B cell (primary cell): ENCODE data around the gene SLC2A2. TPM values are rescaled to one million over a fixed set of nuclear protein-coding genes. Genes with fewer than 3 reads are reported as not detected.

Experiments used
- ATAC-seq: fragments of 200-7000 bp; cut with Tn5 transposase; one replicate; pipeline ENCODE4 v1.10.0; 2021; ENCODE audit warnings: low read depth, mild to moderate bottlenecking, moderate number of reproducible peaks, moderate library complexity
- CTCF ChIA-PET: fragments of 350-600 bp; sonication (Branson Sonifier 250); formaldehyde crosslinking; loops from one replicate; lab custom pipeline; 2021; ENCODE audit warnings: antibody characterized with exemption, inconsistent platforms; lab: Charles Lee
- POLR2A ChIA-PET: fragments of 350-600 bp; sonication (Branson Sonifier 250); formaldehyde crosslinking; loops from one replicate; lab custom pipeline; 2021; ENCODE audit warnings: antibody characterized with exemption; lab: Charles Lee
- DNase-seq: peaks from one replicate; pipeline ENCODE4 v3.0.0; 2013
- H2AFZ ChIP-seq: 2 replicates; pipeline ENCODE4 v1.6.1; 2012; ENCODE audit warnings: mild to moderate bottlenecking, low read depth, low read length; ENCODE audit not compliant: insufficient read depth, poor library complexity, severe bottlenecking
- H3K27ac ChIP-seq, 2 donors: 1 replicate in 1 of 2; 2 replicates in 1 of 2; pipeline ENCODE4 v1.5.1; 2012 to 2013; ENCODE audit warnings: low read length in 2 of 2, mild to moderate bottlenecking in 2 of 2, moderate library complexity in 1 of 2
- H3K27me3 ChIP-seq, 4 experiments: fragments of 200-600 bp in 1 of 4; sonication (generic) in 1 of 4; replicated peaks in 1 of 4; 1 replicate in 2 of 4; 2 replicates in 2 of 4; pipeline versions ENCODE4 v1.6.1 to v1.7.0; 2013 to 2016; ENCODE audit warnings: low read length in 3 of 4, mild to moderate bottlenecking in 2 of 4, mixed read lengths in 1 of 4, moderate library complexity in 1 of 4; ENCODE audit not compliant: insufficient read depth in 4 of 4, control insufficient read depth in 3 of 4; ENCODE audit errors: control extremely low read depth in 1 of 4
- H3K36me3 ChIP-seq, 2 experiments: replicated peaks in 1 of 2; 1 replicate in 1 of 2; 2 replicates in 1 of 2; pipeline versions ENCODE4 v1.6.1 to v1.7.1; 2013; ENCODE audit warnings: low read length in 1 of 2; ENCODE audit not compliant: insufficient read depth in 2 of 2, control insufficient read depth in 1 of 2; ENCODE audit errors: control extremely low read depth in 1 of 2, extremely low read depth in 1 of 2
- H3K4me1 ChIP-seq, 2 donors: fragments of 200-600 bp in 1 of 2; sonication (generic) in 1 of 2; 1 replicate in 1 of 2; 2 replicates in 1 of 2; pipeline versions ENCODE4 v1.5.1 to v1.6.1; 2013 to 2017; ENCODE audit warnings: low read length in 2 of 2; ENCODE audit not compliant: control insufficient read depth in 2 of 2, insufficient read depth in 2 of 2
- H3K4me2 ChIP-seq: replicated peaks from 2 replicates; pipeline ENCODE3; 2012; ENCODE audit warnings: mild to moderate bottlenecking, low read depth, low read length; ENCODE audit not compliant: poor library complexity, severe bottlenecking
- H3K4me3 ChIP-seq, 5 experiments: fragments of 200-600 bp in 1 of 5; sonication (generic) in 1 of 5; 1 replicate in 3 of 5; 2 replicates in 2 of 5; pipeline versions ENCODE4 v1.5.1 to v1.7.0; 2011 to 2016; ENCODE audit warnings: low read length in 4 of 5, mild to moderate bottlenecking in 4 of 5, low read depth in 2 of 5, control low read depth in 1 of 5, moderate library complexity in 1 of 5; ENCODE audit not compliant: insufficient read depth in 1 of 5; ENCODE audit errors: control extremely low read depth in 1 of 5, extremely low read depth in 1 of 5
- H3K79me2 ChIP-seq: fragments of 200-600 bp; sonication (generic); one replicate; pipeline ENCODE4 v1.6.0; 2016; ENCODE audit warnings: low read length; ENCODE audit not compliant: control insufficient read depth, insufficient read depth
- H3K9ac ChIP-seq: fragments of 200-600 bp; sonication (generic); 2 replicates; pipeline ENCODE4 v1.6.1; 2017; ENCODE audit warnings: mild to moderate bottlenecking, low read length, moderate library complexity
- H3K9me3 ChIP-seq, 3 donors: one replicate each; pipeline versions ENCODE4 v1.6.1 to v1.7.1; 2013; ENCODE audit warnings: low read length in 2 of 3; ENCODE audit not compliant: control insufficient read depth in 2 of 3, insufficient read depth in 1 of 3; ENCODE audit errors: control extremely low read depth in 1 of 3
- H4K20me1 ChIP-seq: 2 replicates; pipeline ENCODE4 v1.6.0; 2012; ENCODE audit warnings: mild to moderate bottlenecking, low read length; ENCODE audit not compliant: insufficient read depth, control insufficient read depth, poor library complexity, severe bottlenecking
- H3K27ac Mint-ChIP-seq: one replicate; pipeline ENCODE4 v1.8.0; 2021; ENCODE audit warnings: mixed read lengths
- H3K27me3 Mint-ChIP-seq: one replicate; pipeline ENCODE4 v1.8.0; 2021; ENCODE audit warnings: mixed read lengths
- H3K4me1 Mint-ChIP-seq: one replicate; pipeline ENCODE4 v1.8.0; 2021; ENCODE audit warnings: mixed read lengths
- H3K4me3 Mint-ChIP-seq: one replicate; pipeline ENCODE4 v1.8.0; 2021; ENCODE audit warnings: mixed read lengths
- H3K9me3 Mint-ChIP-seq: one replicate; pipeline ENCODE4 v1.8.0; 2022; ENCODE audit warnings: mixed read lengths; ENCODE audit not compliant: insufficient read depth
- CTCF ChIP-seq: fragments of 200-600 bp; IDR thresholded peaks from one replicate; pipeline ENCODE4 v1.8.0; 2022; ENCODE audit warnings: antibody characterized with exemption, mild to moderate bottlenecking
- EZH2 ChIP-seq: IDR thresholded peaks from 2 replicates; pipeline ENCODE4 v1.6.1; 2012; ENCODE audit warnings: borderline replicate concordance, low read depth, mild to moderate bottlenecking, moderate library complexity, low read length; ENCODE audit not compliant: insufficient read depth, poor library complexity, severe bottlenecking
- WGBS: methylation state at CpG from one replicate; pipeline ENCODE4 v1.1.5; 2013; ENCODE audit warnings: missing lambda C conversion rate; ENCODE audit not compliant: insufficient coverage; 5-methylcytosine and 5-hydroxymethylcytosine counted together
- intact Hi-C: fragments of 100-400 bp; cut with micrococcal nuclease; formaldehyde crosslinking; loops from one replicate; pipeline ENCODE4 v1.10.0; 2022
- polyA plus RNA-seq: library from polyadenylated mRNA; depleted of rRNA; stranded (reverse); fragments of >200 nt; gene quantifications from 2 replicates; pipeline ENCODE4 v1.2.3, GENCODE V29; 2012
- total RNA-seq, 2 donors: library from RNA; stranded (reverse); fragments of 120-200 nt in 1 of 2; gene quantifications; 1 replicate in 1 of 2; 2 replicates in 1 of 2; pipeline versions ENCODE4 v1.2.3 to v1.2.4, GENCODE V29; 2013 to 2022

SLC2A2 gene
- total and polyA plus RNA-seq, 2 donors (not counting 1 experiment from before 2014, with no cell fraction given) = not detected

- no peak for ATAC-seq
- H3K27ac ChIP-seq = no peak overlapping the region
- H3K27me3 ChIP-seq = no peaks in the 10 kb centered on the region
- H3K4me3 ChIP-seq = no peak overlapping the region
- TF ChIP-seq EZH2 = no peak
- no peak for TF ChIP-seq CTCF
- Mint-ChIP-seq H3K9me3 (no peaks in the 10 kb centered on the region), H3K4me3 (no peak overlapping the region), H3K4me1 (no peaks in the 10 kb centered on the region), H3K27ac (no peak overlapping the region), H3K27me3 (peaks cover 7% of the 10 kb centered on the region)
- H3K9me3 ChIP-seq = no peaks in the 10 kb centered on the region
- no peak overlapping the region for H3K4me2 ChIP-seq
- H3K36me3 ChIP-seq = no peaks in the 10 kb centered on the region
- H3K79me2 ChIP-seq = no peaks in the 10 kb centered on the region
- intact Hi-C loops = no loop called here
- no peaks in the 10 kb centered on the region for H4K20me1 ChIP-seq
- H3K9ac ChIP-seq = no peak overlapping the region
- 90% methylated on average over 10 of the region's 14 CpGs for WGBS
- no peak for DNase-seq
- POLR2A ChIA-PET = no interaction called here
- CTCF ChIA-PET = interaction anchor here (0.7 kb wide), 1 partner anchor 516 kb away, joined by 3 read pairs; no protein-coding TSS in a partner anchor
- no peaks in the 10 kb centered on the region for H3K4me1 ChIP-seq
- no peak overlapping the region for H2AFZ ChIP-seq
Observed at GRCh38 chr3:171044835-171045793, 18.6 kb upstream of the SLC2A2 start.

- ChIA-PET POLR2A (no interaction called here), CTCF (no interaction called here)
- Histone ChIP-seq H3K4me1 (no peaks in the 10 kb centered on the region), H3K27me3 (peaks cover 0 to 3% (median 0%) of the 10 kb centered on the region in 4 experiments), H2AFZ (no peak overlapping the region), H3K27ac (no peak overlapping the region), H3K4me2 (no peak overlapping the region), H3K36me3 (no peaks in the 10 kb centered on the region), H3K4me3 (no peak overlapping the region), H3K79me2 (no peaks in the 10 kb centered on the region), H3K9ac (no peak overlapping the region), H3K9me3 (no peaks in the 10 kb centered on the region), H4K20me1 (no peaks in the 10 kb centered on the region)
- Mint-ChIP-seq H3K4me3 (no peak overlapping the region), H3K27ac (no peak overlapping the region), H3K9me3 (no peaks in the 10 kb centered on the region), H3K4me1 (no peaks in the 10 kb centered on the region), H3K27me3 (peaks cover 12% of the 10 kb centered on the region)
- no CpG with 5 or more reads among the region's 1 CpG for WGBS
- TF ChIP-seq EZH2 (no peak), CTCF (no peak)
- intact Hi-C loops = no loop called here
- DNase-seq = no peak
- no peak for ATAC-seq
Observed at GRCh38 chr3:171044384-171044783, 17.9 kb upstream of the SLC2A2 start.
